HepG2 (cell line): ENCODE results near the gene RNH1. TPM values are rescaled to one million over a fixed set of nuclear protein-coding genes. Genes with fewer than 3 reads are reported as not detected.

ENCODE experiments used
- ATAC-seq: fragments of 200-7000 bp; cut with Tn5 transposase; 3 replicates; pipeline ENCODE4 v1.9.1; 2020; ENCODE audit warnings: mild to moderate bottlenecking, moderate library complexity
- BruUV-seq: library from RNA; stranded (reverse); fragments of 400-500 nt; replicated peaks from 2 replicates; lab custom pipeline; 2021; lab: Mats Ljungman, UMichigan
- CTCF ChIA-PET: fragments of 300-600 bp; formaldehyde crosslinking; extraction: SDS; loops from one replicate; lab custom pipeline; 2021; ENCODE audit warnings: low total read pairs, inconsistent platforms, low intra/inter-chr PET ratio; lab: Yijun Ruan, JAX
- POLR2A ChIA-PET: fragments of 350-600 bp; sonication (Branson Sonifier 250); formaldehyde crosslinking; loops from one replicate; lab custom pipeline; 2020; ENCODE audit warnings: antibody characterized with exemption, inconsistent platforms; lab: Yijun Ruan, JAX
- DNase-seq: peaks from one replicate; pipeline ENCODE4 v3.0.0-alpha.2; 2015; ENCODE audit warnings: low spot score
- FAIRE-seq: peaks from 3 replicates; lab custom pipeline; 2011; peaks lifted over from hg19 to GRCh38; lab: Jason Lieb, UNC
- H2AFZ ChIP-seq: one replicate; pipeline ENCODE4 v1.6.1; 2011; ENCODE audit warnings: low read length, inconsistent platforms
- H3K27ac ChIP-seq: fragments of 300-600 bp; 3 replicates; pipeline ENCODE4 v1.8.0; 2011; ENCODE audit warnings: mixed run types, mild to moderate bottlenecking, mixed read lengths, low read length, inconsistent platforms; ENCODE audit not compliant: insufficient read depth; ENCODE audit errors: extremely low read length
- H3K27me3 ChIP-seq, 2 experiments: fragments of 200-600 bp in 1 of 2; 2 replicates in 1 of 2; 3 replicates in 1 of 2; pipeline versions ENCODE4 v1.6.0 to v1.8.0; 2011; ENCODE audit warnings: low read length in 2 of 2, mild to moderate bottlenecking in 2 of 2, moderate library complexity in 2 of 2, inconsistent platforms in 1 of 2; ENCODE audit not compliant: insufficient read depth in 2 of 2, control insufficient read depth in 1 of 2
- H3K36me3 ChIP-seq, 2 experiments: fragments of 200-600 bp in 1 of 2; replicated peaks in 1 of 2; 2 replicates in 1 of 2; 3 replicates in 1 of 2; pipeline versions ENCODE4 v1.5.1 to v1.8.0; 2011; ENCODE audit warnings: low read length in 2 of 2, inconsistent platforms in 1 of 2; ENCODE audit not compliant: insufficient read depth in 2 of 2, control insufficient read depth in 1 of 2
- H3K4me1 ChIP-seq: 2 replicates; pipeline ENCODE4 v1.5.1; 2012; ENCODE audit warnings: low read length, inconsistent platforms; ENCODE audit not compliant: insufficient read depth
- H3K4me2 ChIP-seq: 2 replicates; pipeline ENCODE4 v1.6.0; 2011; ENCODE audit warnings: low read depth, low read length, inconsistent platforms
- H3K4me3 ChIP-seq, 3 experiments: fragments of 200-600 bp in 1 of 3; sonication (generic), shearing (Covaris generic) in 1 of 3; replicated peaks in 1 of 3; 2 replicates each; pipeline ENCODE4 v1.5.1; 2011 to 2016; ENCODE audit warnings: low read length in 3 of 3, inconsistent platforms in 2 of 3, low read depth in 2 of 3, mild to moderate bottlenecking in 2 of 3, control low read depth in 1 of 3, mixed read lengths in 1 of 3; ENCODE audit not compliant: insufficient read depth in 1 of 3
- H3K79me2 ChIP-seq: one replicate; pipeline ENCODE4 v1.6.1; 2011; ENCODE audit warnings: low read length, inconsistent platforms; ENCODE audit not compliant: insufficient read depth
- H3K9ac ChIP-seq: 2 replicates; pipeline ENCODE4 v1.6.0; 2011; ENCODE audit warnings: mild to moderate bottlenecking, low read depth, low read length, inconsistent platforms; ENCODE audit not compliant: insufficient read depth
- H3K9me3 ChIP-seq: 2 replicates; pipeline ENCODE4 v1.5.1; 2012; ENCODE audit warnings: mild to moderate bottlenecking, low read length
- H4K20me1 ChIP-seq: 2 replicates; pipeline ENCODE4 v1.6.0; 2011; ENCODE audit warnings: inconsistent platforms, mild to moderate bottlenecking, low read length, moderate library complexity; ENCODE audit not compliant: insufficient read depth
- TBX3 ChIP-seq: fragments of 450-650 bp; IDR thresholded peaks from 2 replicates; pipeline ENCODE4 v1.6.1; 2017; ENCODE audit warnings: antibody characterized with exemption, mild to moderate bottlenecking, inconsistent platforms, borderline replicate concordance
- ZNF543 ChIP-seq: sonication (generic); formaldehyde crosslinking; IDR thresholded peaks from 2 replicates; pipeline ENCODE4 v1.4.0; 2020; ENCODE audit warnings: mild to moderate bottlenecking, missing genetic modification reagents
- ZNF678 ChIP-seq: sonication (generic); formaldehyde crosslinking; IDR thresholded peaks from 2 replicates; pipeline ENCODE4 v1.4.0; 2020; ENCODE audit warnings: mild to moderate bottlenecking, missing genetic modification reagents
- ZSCAN12 ChIP-seq: sonication (generic); formaldehyde crosslinking; IDR thresholded peaks from 2 replicates; pipeline ENCODE4 v1.9.0; 2021; ENCODE audit warnings: mild to moderate bottlenecking, missing genetic modification reagents
- WGBS: methylation state at CpG from one replicate; pipeline ENCODE4 v1.1.6; 2017; ENCODE audit warnings: low lambda C conversion rate; 5-methylcytosine and 5-hydroxymethylcytosine counted together
- in situ Hi-C: cut with HindIII; loops from 2 replicates; pipeline ENCODE4 v1.10.0; 2017; ENCODE audit warnings: low pct_unique_long_range_greater_than_20kb; ENCODE audit not compliant: extremely low pct_ligation_motif_present
- intact Hi-C: fragments of 100-400 bp; cut with micrococcal nuclease; formaldehyde crosslinking; loops from one replicate; pipeline ENCODE4 v1.10.0; 2022; ENCODE audit not compliant: unreplicated experiment
- polyA plus RNA-seq, 8 experiments: library from polyadenylated mRNA; depleted of rRNA in 3 of 8; stranded (reverse) in 7 of 8; unstranded in 1 of 8; fragments of >200 nt; fragmentation: Illumina TruSeq in 4 of 8; extraction: Trizol in 4 of 8; gene quantifications; 2 replicates each; pipeline versions ENCODE4 v1.2.1 to v1.2.3, GENCODE V29; 2011 to 2016; ENCODE audit warnings: low read depth in 4 of 8, missing spikeins in 1 of 8, mixed read lengths in 1 of 8; ENCODE audit not compliant: insufficient read depth in 1 of 8
- total RNA-seq, 5 experiments: library from RNA; depleted of rRNA; stranded (reverse); fragments of >200 nt; fragmentation: Illumina TruSeq; extraction: Trizol; gene quantifications; 2 replicates each; pipeline ENCODE4 v1.2.3, GENCODE V29; 2016; ENCODE audit warnings: low read depth in 1 of 5
- TF ChIP-seq, protein P1 (sequence below): sonication (generic); formaldehyde crosslinking; IDR thresholded peaks from 2 replicates; pipeline ENCODE4 v1.4.0; 2020; ENCODE audit warnings: missing genetic modification reagents

The RNH1 gene
- total and polyA plus RNA-seq, 2 of the 13 experiments (the other 11 are each of a cell fraction or from before 2014, with no cell fraction given): 36.0 to 74.1 TPM

DNA sequence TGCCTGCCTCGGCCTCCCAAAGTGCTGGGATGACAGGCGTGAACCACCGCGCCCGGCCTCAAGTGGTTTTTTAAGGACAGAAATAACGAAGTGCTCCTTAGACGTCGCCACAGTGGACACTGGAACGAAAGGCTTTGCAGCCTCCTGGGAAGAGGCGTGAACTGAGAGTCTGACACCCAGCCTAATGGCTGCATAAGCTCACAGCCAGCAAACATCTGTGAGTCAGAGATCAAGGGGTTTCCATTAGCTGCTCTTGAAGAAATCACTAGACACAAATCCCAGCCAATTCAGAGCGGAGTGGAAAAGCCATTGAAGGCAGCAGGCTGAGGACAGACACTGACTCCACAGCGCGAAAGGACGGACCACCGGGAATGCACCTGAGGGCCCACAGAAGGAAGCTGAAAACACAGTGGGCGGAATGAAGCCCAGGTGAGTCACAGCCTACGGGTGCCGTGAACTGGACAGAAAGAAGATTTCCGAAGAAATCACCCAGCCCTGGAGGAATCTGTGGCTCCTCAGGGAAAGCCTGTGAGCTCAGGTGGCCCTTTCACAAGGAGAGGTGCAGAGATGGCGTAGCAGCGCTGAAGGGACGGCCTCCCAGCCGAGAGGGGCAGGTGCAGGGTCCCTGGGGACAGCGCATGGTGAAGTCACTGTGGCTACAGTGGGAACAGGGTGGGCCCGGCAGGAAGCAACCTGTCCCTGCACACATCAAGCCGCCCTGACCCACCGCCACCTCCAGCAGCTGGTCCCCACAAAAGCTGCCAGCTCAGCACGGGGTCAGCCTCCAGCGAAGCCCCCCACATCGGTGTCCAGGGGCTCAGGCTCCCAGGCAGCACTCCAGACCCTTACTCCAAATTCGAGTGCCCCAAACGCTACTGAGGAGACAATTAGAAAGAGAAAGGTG is 41.9 kb upstream of the RNH1 start:
- no TSS peak for BruUV-seq
- Histone ChIP-seq H3K36me3 (no peaks in the 10 kb centered on the region), H3K27me3 (peaks cover 12 to 37% of the 10 kb centered on the region in 2 experiments), H3K4me2 (no peak overlapping the region), H3K79me2 (no peaks in the 10 kb centered on the region), H3K9ac (no peak overlapping the region), H3K27ac (no peak overlapping the region), H4K20me1 (no peaks in the 10 kb centered on the region), H3K4me3 (no peak overlapping the region), H3K4me1 (peaks cover 61% of the 10 kb centered on the region), H3K9me3 (no peaks in the 10 kb centered on the region), H2AFZ (no peak overlapping the region)
- 53% methylated on average over 22 of the region's 32 CpGs for WGBS
- ATAC-seq: no peak
- in situ Hi-C loops (no loop called here), intact Hi-C loops (no loop called here)
- FAIRE-seq: no peak
- TF ChIP-seq, protein P1, sequence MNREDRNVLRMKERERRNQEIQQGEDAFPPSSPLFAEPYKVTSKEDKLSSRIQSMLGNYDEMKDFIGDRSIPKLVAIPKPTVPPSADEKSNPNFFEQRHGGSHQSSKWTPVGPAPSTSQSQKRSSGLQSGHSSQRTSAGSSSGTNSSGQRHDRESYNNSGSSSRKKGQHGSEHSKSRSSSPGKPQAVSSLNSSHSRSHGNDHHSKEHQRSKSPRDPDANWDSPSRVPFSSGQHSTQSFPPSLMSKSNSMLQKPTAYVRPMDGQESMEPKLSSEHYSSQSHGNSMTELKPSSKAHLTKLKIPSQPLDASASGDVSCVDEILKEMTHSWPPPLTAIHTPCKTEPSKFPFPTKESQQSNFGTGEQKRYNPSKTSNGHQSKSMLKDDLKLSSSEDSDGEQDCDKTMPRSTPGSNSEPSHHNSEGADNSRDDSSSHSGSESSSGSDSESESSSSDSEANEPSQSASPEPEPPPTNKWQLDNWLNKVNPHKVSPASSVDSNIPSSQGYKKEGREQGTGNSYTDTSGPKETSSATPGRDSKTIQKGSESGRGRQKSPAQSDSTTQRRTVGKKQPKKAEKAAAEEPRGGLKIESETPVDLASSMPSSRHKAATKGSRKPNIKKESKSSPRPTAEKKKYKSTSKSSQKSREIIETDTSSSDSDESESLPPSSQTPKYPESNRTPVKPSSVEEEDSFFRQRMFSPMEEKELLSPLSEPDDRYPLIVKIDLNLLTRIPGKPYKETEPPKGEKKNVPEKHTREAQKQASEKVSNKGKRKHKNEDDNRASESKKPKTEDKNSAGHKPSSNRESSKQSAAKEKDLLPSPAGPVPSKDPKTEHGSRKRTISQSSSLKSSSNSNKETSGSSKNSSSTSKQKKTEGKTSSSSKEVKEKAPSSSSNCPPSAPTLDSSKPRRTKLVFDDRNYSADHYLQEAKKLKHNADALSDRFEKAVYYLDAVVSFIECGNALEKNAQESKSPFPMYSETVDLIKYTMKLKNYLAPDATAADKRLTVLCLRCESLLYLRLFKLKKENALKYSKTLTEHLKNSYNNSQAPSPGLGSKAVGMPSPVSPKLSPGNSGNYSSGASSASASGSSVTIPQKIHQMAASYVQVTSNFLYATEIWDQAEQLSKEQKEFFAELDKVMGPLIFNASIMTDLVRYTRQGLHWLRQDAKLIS: no peak
- TF ChIP-seq ZNF543 (CRISPR knock-in tag): no peak
- no peak for TF ChIP-seq ZSCAN12 (CRISPR knock-in tag)
- TF ChIP-seq ZNF678 (CRISPR knock-in tag): no peak
- TF ChIP-seq TBX3: 0 out of 2 replicates have a peak, but pooled peaks have one; percentile 14
- CTCF ChIA-PET: no interaction called here
- POLR2A ChIA-PET: interaction anchor here (1.2 kb wide), 1 partner anchor 10 kb away, joined by 3 read pairs; no protein-coding TSS in a partner anchor
- no peak for DNase-seq
